Vagina (tissue), 2 donors: ENCODE results near the gene FRMD4A.

ENCODE experiments used
- POLR2AphosphoS5 ChIP-seq, 2 donors: sonication (generic); formaldehyde crosslinking; IDR thresholded peaks; one replicate each; pipeline ENCODE4 v1.9.0; 2017; ENCODE audit warnings: antibody characterized with exemption in 2 of 2, mild to moderate bottlenecking in 2 of 2, low read depth in 1 of 2; ENCODE audit not compliant: insufficient read depth in 1 of 2
- TF ChIP-seq, protein P1 (sequence below), 3 experiments: fragments of 450-650 bp in 2 of 3; fragments of 200-600 bp in 1 of 3; sonication (generic) in 1 of 3; IDR thresholded peaks; one replicate each; pipeline ENCODE4 v1.5.1; 2017 to 2019; ENCODE audit warnings: antibody characterized with exemption in 3 of 3, mild to moderate bottlenecking in 2 of 3, moderate library complexity in 2 of 3

DNA sequence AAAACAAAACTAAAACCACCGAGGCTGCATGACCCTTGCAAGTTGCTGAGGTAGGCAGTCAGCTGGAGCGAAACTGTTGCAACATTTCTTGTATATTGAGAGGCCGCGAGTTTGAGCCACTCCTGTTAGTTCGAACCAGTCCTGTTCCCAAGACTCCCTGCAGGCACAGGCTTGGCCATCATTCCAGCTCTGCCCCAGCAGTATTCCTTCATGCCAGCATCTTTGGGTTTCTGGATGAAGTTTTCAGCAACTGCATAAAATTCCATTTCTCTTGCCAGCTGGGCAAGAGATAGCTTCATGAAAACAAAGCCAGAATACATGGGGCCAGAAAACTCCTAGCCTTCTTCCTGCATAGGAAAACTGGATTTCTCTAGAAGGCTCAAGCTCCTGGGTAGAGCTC, 207.6 kb downstream of the FRMD4A start:
- TF ChIP-seq, protein P1, sequence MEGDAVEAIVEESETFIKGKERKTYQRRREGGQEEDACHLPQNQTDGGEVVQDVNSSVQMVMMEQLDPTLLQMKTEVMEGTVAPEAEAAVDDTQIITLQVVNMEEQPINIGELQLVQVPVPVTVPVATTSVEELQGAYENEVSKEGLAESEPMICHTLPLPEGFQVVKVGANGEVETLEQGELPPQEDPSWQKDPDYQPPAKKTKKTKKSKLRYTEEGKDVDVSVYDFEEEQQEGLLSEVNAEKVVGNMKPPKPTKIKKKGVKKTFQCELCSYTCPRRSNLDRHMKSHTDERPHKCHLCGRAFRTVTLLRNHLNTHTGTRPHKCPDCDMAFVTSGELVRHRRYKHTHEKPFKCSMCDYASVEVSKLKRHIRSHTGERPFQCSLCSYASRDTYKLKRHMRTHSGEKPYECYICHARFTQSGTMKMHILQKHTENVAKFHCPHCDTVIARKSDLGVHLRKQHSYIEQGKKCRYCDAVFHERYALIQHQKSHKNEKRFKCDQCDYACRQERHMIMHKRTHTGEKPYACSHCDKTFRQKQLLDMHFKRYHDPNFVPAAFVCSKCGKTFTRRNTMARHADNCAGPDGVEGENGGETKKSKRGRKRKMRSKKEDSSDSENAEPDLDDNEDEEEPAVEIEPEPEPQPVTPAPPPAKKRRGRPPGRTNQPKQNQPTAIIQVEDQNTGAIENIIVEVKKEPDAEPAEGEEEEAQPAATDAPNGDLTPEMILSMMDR (IDR thresholded peaks at IDR 0.05) = no peak
- TF ChIP-seq POLR2AphosphoS5 (IDR thresholded peaks at IDR 0.05; ENCODE audit: insufficient read depth in 1 of 2, low read depth in 1 of 2) = no peak
